Parathyroid adenoma (tissue), 2 donors: ENCODE results near the gene CBFB.

Source experiments
- H2AFZ ChIP-seq: fragments of 300-600 bp; sonication (generic); one replicate; pipeline ENCODE4 v1.7.0; 2017; ENCODE audit warnings: antibody characterized with exemption, mild to moderate bottlenecking
- H3K27ac ChIP-seq: fragments of 300-600 bp; sonication (generic); one replicate; pipeline ENCODE4 v1.7.0; 2017
- H3K27me3 ChIP-seq: fragments of 300-600 bp; sonication (generic); one replicate; pipeline ENCODE4 v1.7.0; 2017; ENCODE audit warnings: low read length; ENCODE audit not compliant: control insufficient read depth, insufficient read depth
- H3K36me3 ChIP-seq: fragments of 300-600 bp; sonication (generic); one replicate; pipeline ENCODE4 v1.7.0; 2017; ENCODE audit warnings: low read length; ENCODE audit not compliant: control insufficient read depth, insufficient read depth
- H3K4me1 ChIP-seq: fragments of 300-600 bp; sonication (generic); one replicate; pipeline ENCODE4 v1.7.0; 2017; ENCODE audit warnings: control low read depth
- H3K4me2 ChIP-seq: fragments of 300-600 bp; sonication (generic); one replicate; pipeline ENCODE4 v1.7.0; 2017; ENCODE audit warnings: low read length
- H3K4me3 ChIP-seq: fragments of 300-600 bp; sonication (generic); one replicate; pipeline ENCODE4 v1.7.0; 2017; ENCODE audit warnings: low read depth, low read length
- H3K79me2 ChIP-seq: fragments of 300-600 bp; sonication (generic); one replicate; pipeline ENCODE4 v1.7.0; 2017; ENCODE audit warnings: control low read depth
- H3K9ac ChIP-seq: fragments of 300-600 bp; sonication (generic); one replicate; pipeline ENCODE4 v1.7.0; 2017; ENCODE audit warnings: mild to moderate bottlenecking
- H3K9me3 ChIP-seq: fragments of 300-600 bp; sonication (generic); one replicate; pipeline ENCODE4 v1.7.0; 2017; ENCODE audit warnings: low read length; ENCODE audit not compliant: control insufficient read depth
- TF ChIP-seq, protein P1 (sequence below): fragments of 300-600 bp; sonication (generic); IDR thresholded peaks from one replicate; pipeline ENCODE4 v1.7.0; 2017; ENCODE audit warnings: antibody characterized with exemption, mild to moderate bottlenecking
- donor health status: primary hyperparathyroidism.

The CBFB gene

DNA sequence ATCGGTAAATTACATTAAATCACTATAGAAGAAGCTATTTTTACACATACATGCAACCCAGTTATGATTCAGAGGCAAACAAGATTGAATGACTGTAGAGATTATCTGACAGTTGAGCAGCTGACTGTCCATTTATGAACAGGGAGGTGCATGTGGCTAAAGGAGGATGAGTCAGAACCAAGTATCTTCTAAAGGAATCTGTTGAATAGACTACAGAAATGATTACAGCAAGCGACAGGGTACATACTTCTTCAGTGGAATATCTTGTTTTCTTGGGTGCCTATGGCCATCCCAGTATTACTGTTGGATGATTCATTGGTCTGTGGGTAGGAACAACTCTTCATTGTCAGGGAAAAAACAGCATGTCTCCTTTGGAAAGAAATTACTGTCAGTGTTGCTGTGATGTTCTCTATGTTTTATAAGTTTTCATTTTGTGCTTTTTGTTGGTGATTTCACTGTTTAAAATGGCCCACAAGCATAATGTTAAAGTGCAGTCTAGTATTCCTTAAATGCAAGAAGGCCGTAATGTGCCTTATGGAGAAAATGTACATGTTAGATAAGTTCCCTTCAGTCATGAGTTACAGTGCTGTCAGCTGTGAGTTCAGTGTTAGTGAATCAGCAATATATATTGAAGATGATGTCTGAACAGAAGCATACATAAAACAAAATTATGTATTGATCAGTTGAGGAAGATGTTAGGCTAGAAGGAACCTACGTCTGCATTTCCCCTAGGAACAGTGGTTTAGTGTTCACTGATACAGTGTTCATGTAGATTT is 27.0 kb downstream of the CBFB start:
- Histone ChIP-seq H3K4me3 (no peak overlapping the region), H3K79me2 (peaks cover 45% of the 10 kb centered on the region), H3K4me2 (no peak overlapping the region), H3K27ac (peak overlapping the region; percentile 13), H2AFZ (no peak overlapping the region), H3K27me3 (no peaks in the 10 kb centered on the region), H3K4me1 (peaks cover 25% of the 10 kb centered on the region), H3K9ac (no peak overlapping the region), H3K36me3 (no peaks in the 10 kb centered on the region), H3K9me3 (no peaks in the 10 kb centered on the region)
- TF ChIP-seq, protein P1, sequence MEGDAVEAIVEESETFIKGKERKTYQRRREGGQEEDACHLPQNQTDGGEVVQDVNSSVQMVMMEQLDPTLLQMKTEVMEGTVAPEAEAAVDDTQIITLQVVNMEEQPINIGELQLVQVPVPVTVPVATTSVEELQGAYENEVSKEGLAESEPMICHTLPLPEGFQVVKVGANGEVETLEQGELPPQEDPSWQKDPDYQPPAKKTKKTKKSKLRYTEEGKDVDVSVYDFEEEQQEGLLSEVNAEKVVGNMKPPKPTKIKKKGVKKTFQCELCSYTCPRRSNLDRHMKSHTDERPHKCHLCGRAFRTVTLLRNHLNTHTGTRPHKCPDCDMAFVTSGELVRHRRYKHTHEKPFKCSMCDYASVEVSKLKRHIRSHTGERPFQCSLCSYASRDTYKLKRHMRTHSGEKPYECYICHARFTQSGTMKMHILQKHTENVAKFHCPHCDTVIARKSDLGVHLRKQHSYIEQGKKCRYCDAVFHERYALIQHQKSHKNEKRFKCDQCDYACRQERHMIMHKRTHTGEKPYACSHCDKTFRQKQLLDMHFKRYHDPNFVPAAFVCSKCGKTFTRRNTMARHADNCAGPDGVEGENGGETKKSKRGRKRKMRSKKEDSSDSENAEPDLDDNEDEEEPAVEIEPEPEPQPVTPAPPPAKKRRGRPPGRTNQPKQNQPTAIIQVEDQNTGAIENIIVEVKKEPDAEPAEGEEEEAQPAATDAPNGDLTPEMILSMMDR, result no peak

DNA sequence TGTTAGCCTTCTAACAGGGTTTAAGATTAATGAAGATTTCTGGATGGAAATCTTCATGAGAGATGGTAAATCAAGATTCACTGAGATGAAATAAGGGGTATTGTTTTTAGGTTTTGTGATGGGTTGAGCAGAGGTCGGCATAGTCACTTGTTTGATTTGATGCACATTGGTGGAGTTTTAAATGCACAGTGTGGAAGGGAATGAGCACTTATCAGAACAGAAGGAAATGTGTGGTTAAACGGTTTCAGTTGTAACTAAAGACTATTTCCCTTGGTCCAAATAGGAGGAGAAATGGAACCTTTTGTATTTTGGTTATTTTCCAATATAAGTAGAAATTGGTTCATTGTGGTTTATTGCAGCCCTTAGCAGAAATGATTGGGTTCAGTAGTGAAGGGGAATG is 34.1 kb downstream of the CBFB start:
- no peak overlapping the region for H3K9ac ChIP-seq
- no peak overlapping the region for H2AFZ ChIP-seq
- H3K27me3 ChIP-seq, result no peaks in the 10 kb centered on the region
- TF ChIP-seq, protein P1, result no peak
- H3K9me3 ChIP-seq, result no peaks in the 10 kb centered on the region
- no peak overlapping the region for H3K4me3 ChIP-seq
- no peak overlapping the region for H3K27ac ChIP-seq
- H3K36me3 ChIP-seq, result no peaks in the 10 kb centered on the region
- no peaks in the 10 kb centered on the region for H3K4me1 ChIP-seq
- H3K4me2 ChIP-seq, result no peak overlapping the region
- peaks cover 47% of the 10 kb centered on the region for H3K79me2 ChIP-seq

DNA sequence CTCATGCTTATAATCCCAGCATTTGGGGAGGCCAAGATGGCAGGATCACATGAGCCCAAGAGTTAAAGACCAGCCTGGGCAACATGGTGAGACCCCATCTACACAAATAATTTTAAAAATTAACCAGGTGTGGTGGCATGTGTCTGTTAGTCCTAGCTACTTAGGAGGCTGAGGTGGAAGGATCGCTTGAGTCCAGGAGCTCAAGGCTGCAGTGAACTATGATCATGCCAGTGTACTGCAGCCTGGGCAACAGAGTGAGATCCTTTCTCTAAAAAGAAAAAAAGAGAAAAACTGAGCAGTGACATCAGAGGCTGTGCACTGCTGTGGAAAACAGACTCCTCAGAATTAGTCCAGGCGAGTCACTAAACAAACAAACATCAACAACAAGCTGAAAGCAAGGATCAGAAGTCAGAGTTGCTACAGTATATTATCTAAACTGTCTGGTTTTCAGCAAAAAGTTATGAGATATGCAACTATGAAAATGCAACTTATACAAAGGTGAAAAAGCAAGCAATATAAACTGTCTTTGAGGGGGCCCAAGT is 39.3 kb downstream of the CBFB start:
- no peak overlapping the region for H3K4me3 ChIP-seq
- no peaks in the 10 kb centered on the region for H3K36me3 ChIP-seq
- peaks cover 17% of the 10 kb centered on the region for H3K79me2 ChIP-seq
- H3K4me2 ChIP-seq, result no peak overlapping the region
- no peaks in the 10 kb centered on the region for H3K9me3 ChIP-seq
- no peak overlapping the region for H3K27ac ChIP-seq
- TF ChIP-seq, protein P1, result no peak
- H2AFZ ChIP-seq, result no peak overlapping the region
- no peaks in the 10 kb centered on the region for H3K4me1 ChIP-seq
- no peak overlapping the region for H3K9ac ChIP-seq
- no peaks in the 10 kb centered on the region for H3K27me3 ChIP-seq

DNA sequence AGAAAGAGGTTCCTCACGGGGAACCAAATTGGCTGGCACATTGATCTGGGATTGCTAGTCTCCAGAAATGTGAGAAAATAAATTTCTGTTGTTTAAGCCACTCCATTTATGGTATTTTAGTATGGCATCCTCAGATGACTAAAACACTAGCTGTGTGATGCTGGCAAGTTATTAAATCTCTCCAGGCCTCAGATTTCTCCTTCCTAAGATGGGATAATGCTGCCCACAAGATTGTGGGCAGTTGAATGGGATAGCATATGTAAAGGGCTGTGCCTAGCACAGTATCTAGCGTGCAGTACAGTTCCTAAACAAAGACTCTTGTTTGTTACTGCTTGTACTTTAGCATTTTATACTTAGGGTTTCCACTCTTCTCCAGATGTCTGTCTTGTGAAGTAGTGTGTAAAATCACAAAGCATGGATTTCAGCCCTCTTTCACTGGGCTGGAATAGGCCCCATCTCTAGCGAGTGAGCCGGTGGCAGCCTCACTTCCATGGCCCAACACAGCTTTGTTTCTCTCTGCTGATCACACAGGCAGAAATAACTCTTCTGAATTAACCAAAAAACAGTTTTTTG is 42.6 kb downstream of the CBFB start:
- no peak overlapping the region for H2AFZ ChIP-seq
- no peak overlapping the region for H3K9ac ChIP-seq
- peaks cover 4% of the 10 kb centered on the region for H3K79me2 ChIP-seq
- no peaks in the 10 kb centered on the region for H3K36me3 ChIP-seq
- H3K9me3 ChIP-seq, result no peaks in the 10 kb centered on the region
- TF ChIP-seq, protein P1, result no peak
- H3K4me3 ChIP-seq, result no peak overlapping the region
- no peaks in the 10 kb centered on the region for H3K4me1 ChIP-seq
- H3K27me3 ChIP-seq, result no peaks in the 10 kb centered on the region
- no peak overlapping the region for H3K27ac ChIP-seq
- H3K4me2 ChIP-seq, result no peak overlapping the region
